ENCODE measurements around the gene CGREF1.
"Not testable (repeated sequence)": the region's sequence is repeated elsewhere in the genome, so short reads cannot be mapped to it uniquely, and the experiment has no call there.

CGREF1 gene

GRCh38 chr2:27110603-27111352 is 8.2 kb downstream of the CGREF1 start:
- DNase-seq = not testable (repeated sequence)

GRCh38 chr2:27109083-27109482 is 9.8 kb downstream of the CGREF1 start:
- no peak for DNase-seq

GRCh38 chr2:27108221-27108620 is 10.7 kb downstream of the CGREF1 start:
- no peak for DNase-seq

- no peak for DNase-seq
These were observed 12.9 kb downstream of the CGREF1 start for GRCh38 chr2:27105981-27106380.

GRCh38 chr2:27102329-27102728 is 16.6 kb downstream of the CGREF1 start:
- no peak for DNase-seq

GRCh38 chr2:27100036-27100435 is 18.9 kb downstream of the CGREF1 start:
- DNase-seq = no peak

GRCh38 chr2:27099334-27099955 is 19.5 kb downstream of the CGREF1 start:
- DNase-seq = no peak

GRCh38 chr2:27097341-27097740 is 21.6 kb downstream of the CGREF1 start:
- DNase-seq = no peak

GRCh38 chr2:27096748-27097297 is 22.1 kb downstream of the CGREF1 start:
- DNase-seq = no peak

GRCh38 chr2:27095745-27096651 is 22.9 kb downstream of the CGREF1 start:
- DNase-seq = peak; percentile 56

- DNase-seq = no peak
These were observed 23.5 kb downstream of the CGREF1 start for GRCh38 chr2:27095427-27095744.

- no peak for DNase-seq
These were observed 24.5 kb downstream of the CGREF1 start for GRCh38 chr2:27094353-27094984.

- DNase-seq = no peak
These were observed 25.2 kb downstream of the CGREF1 start for GRCh38 chr2:27093430-27094352.

GRCh38 chr2:27092696-27093429 is 26.1 kb downstream of the CGREF1 start:
- no peak for DNase-seq

- DNase-seq = no peak
These were observed 26.9 kb downstream of the CGREF1 start for GRCh38 chr2:27091746-27092695.

- DNase-seq = no peak
These were observed 29.6 kb downstream of the CGREF1 start for GRCh38 chr2:27089111-27089954.

- DNase-seq = no peak
These were observed 30.3 kb downstream of the CGREF1 start for GRCh38 chr2:27088634-27089033.

- DNase-seq = no peak
These were observed 31.0 kb downstream of the CGREF1 start for GRCh38 chr2:27087823-27088410.
